ENCODE data around the gene CERS5. TPM values are rescaled to one million over a fixed set of nuclear protein-coding genes. Genes with fewer than 3 reads are reported as not detected.
"Not testable (repeated sequence)": the region's sequence is repeated elsewhere in the genome, so short reads cannot be mapped to it uniquely, and the experiment has no call there.

Gene CERS5
- total and polyA plus RNA-seq, 5 donors from 2014 or later = 45.4 to 61.9 (median 57.1) TPM

DNA sequence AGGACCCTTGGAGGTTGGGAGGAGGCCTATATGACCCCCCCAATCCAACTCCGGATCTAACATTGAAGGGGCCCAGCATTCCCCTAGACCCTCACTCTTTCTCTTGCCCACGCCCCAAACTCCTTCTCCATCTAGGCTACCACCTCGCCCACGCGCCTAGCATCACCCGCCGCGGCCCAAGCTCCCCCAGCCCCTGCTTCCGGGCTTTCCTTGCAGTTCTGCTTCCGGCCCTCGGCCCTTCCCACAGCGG lies 445 bp downstream of the CERS5 start:
- peak in 1 of 2 donors; percentile 0 for ATAC-seq (ENCODE audit: low read depth in 2 of 2)
- Histone ChIP-seq H3K27me3 (ENCODE audit: control insufficient read depth, insufficient read depth, low read length) (no peaks in the 10 kb centered on the region), H3K36me3 (ENCODE audit: control insufficient read depth, insufficient read depth, low read length) (no peaks in the 10 kb centered on the region), H3K4me1 (ENCODE audit: control insufficient read depth, insufficient read depth, low read length, poor library complexity, severe bottlenecking) (peaks cover 15% of the 10 kb centered on the region), H3K4me3 (ENCODE audit: low read depth, low read length) (peak overlapping the region; percentile 84), H3K27ac (ENCODE audit: insufficient read depth, low read length, poor library complexity, severe bottlenecking) (peak overlapping the region; percentile 88), H3K9me3 (ENCODE audit: control insufficient read depth in 2 of 2, low read length in 2 of 2) (no peaks in the 10 kb centered on the region)
- Mint-ChIP-seq H3K27me3 (no peaks in the 10 kb centered on the region), H3K36me3 (peaks cover 6% of the 10 kb centered on the region), H3K4me3 (peak overlapping the region; percentile 92 to 99 (median 96)), H3K9me3 (no peaks in the 10 kb centered on the region), H3K27ac (peak overlapping the region; percentile 93 to 98 (median 98)), H3K4me1 (peaks cover 14 to 38% (median 24%) of the 10 kb centered on the region in 4 donors)
- DNase-seq = peak in 2 of 3 donors; percentile 32 to 60

- ATAC-seq (ENCODE audit: low read depth in 2 of 2) = no peak
- no peak overlapping the region for H3K27ac ChIP-seq (ENCODE audit: insufficient read depth, low read length, poor library complexity, severe bottlenecking)
- peak overlapping the region; percentile 12 to 93 (median 51) for H3K27ac Mint-ChIP-seq
- no peaks in the 10 kb centered on the region for H3K27me3 ChIP-seq (ENCODE audit: control insufficient read depth, insufficient read depth, low read length)
- peaks cover 15% of the 10 kb centered on the region for H3K4me1 ChIP-seq (ENCODE audit: control insufficient read depth, insufficient read depth, low read length, poor library complexity, severe bottlenecking)
- H3K9me3 Mint-ChIP-seq = no peaks in the 10 kb centered on the region
- H3K27me3 Mint-ChIP-seq = no peaks in the 10 kb centered on the region
- peak overlapping the region; percentile 4 to 92 (median 68) for H3K4me3 Mint-ChIP-seq
- peaks cover 6% of the 10 kb centered on the region for H3K36me3 Mint-ChIP-seq
- H3K4me3 ChIP-seq (ENCODE audit: low read depth, low read length) = no peak overlapping the region
- peaks cover 24 to 49% (median 35%) of the 10 kb centered on the region in 4 donors for H3K4me1 Mint-ChIP-seq
- no peak for DNase-seq
- H3K9me3 ChIP-seq (ENCODE audit: control insufficient read depth in 2 of 2, low read length in 2 of 2) = no peaks in the 10 kb centered on the region
- H3K36me3 ChIP-seq (ENCODE audit: control insufficient read depth, insufficient read depth, low read length) = peaks cover 3% of the 10 kb centered on the region
Observed at GRCh38 chr12:50164963-50165362, 2.2 kb downstream of the CERS5 start.

DNA sequence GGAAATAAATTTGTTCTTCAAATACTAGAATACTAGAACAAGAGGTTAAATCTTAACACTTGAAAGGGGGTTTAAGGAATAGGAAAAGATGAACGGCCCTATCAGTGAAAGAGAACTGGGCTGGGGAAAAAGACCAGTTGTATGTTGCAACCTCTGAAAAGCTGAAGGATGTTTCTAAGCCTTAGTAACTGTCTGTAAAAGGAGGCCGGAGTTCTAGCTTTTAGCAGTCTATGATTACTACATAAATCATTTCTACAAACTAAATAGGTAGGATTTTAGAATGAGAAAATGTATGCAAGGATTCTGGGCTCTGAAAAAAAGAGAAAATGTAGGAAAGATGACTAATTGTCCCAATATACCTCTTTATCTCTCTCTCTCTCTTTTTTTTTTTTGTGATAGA lies 4.9 kb downstream of the CERS5 start:
- no peaks in the 10 kb centered on the region for H3K9me3 Mint-ChIP-seq
- no peak overlapping the region for H3K4me3 Mint-ChIP-seq
- DNase-seq (no peak), ATAC-seq (ENCODE audit: low read depth in 2 of 2) (no peak)
- H3K27ac Mint-ChIP-seq = peak overlapping the region in 1 of 3 donors; percentile 38
- Histone ChIP-seq H3K4me1 (ENCODE audit: control insufficient read depth, insufficient read depth, low read length, poor library complexity, severe bottlenecking) (peaks cover 15% of the 10 kb centered on the region), H3K4me3 (ENCODE audit: low read depth, low read length) (no peak overlapping the region), H3K27ac (ENCODE audit: insufficient read depth, low read length, poor library complexity, severe bottlenecking) (no peak overlapping the region), H3K9me3 (ENCODE audit: control insufficient read depth in 2 of 2, low read length in 2 of 2) (no peaks in the 10 kb centered on the region), H3K27me3 (ENCODE audit: control insufficient read depth, insufficient read depth, low read length) (no peaks in the 10 kb centered on the region), H3K36me3 (ENCODE audit: control insufficient read depth, insufficient read depth, low read length) (peaks cover 5% of the 10 kb centered on the region)
- no peaks in the 10 kb centered on the region for H3K27me3 Mint-ChIP-seq
- peaks cover 10% of the 10 kb centered on the region for H3K36me3 Mint-ChIP-seq
- H3K4me1 Mint-ChIP-seq = peaks cover 35 to 55% (median 46%) of the 10 kb centered on the region in 4 donors

- H3K27me3 ChIP-seq (ENCODE audit: control insufficient read depth, insufficient read depth, low read length) = no peaks in the 10 kb centered on the region
- DNase-seq (no peak), ATAC-seq (ENCODE audit: low read depth in 2 of 2) (no peak)
- H3K36me3 ChIP-seq (ENCODE audit: control insufficient read depth, insufficient read depth, low read length) = peaks cover 5% of the 10 kb centered on the region
- H3K4me3 ChIP-seq (ENCODE audit: low read depth, low read length) = no peak overlapping the region
- Mint-ChIP-seq H3K4me1 (peaks cover 31 to 52% (median 43%) of the 10 kb centered on the region in 4 donors), H3K36me3 (peaks cover 6% of the 10 kb centered on the region), H3K27me3 (no peaks in the 10 kb centered on the region), H3K27ac (peak overlapping the region in 2 of 3 donors; percentile 9 to 82), H3K9me3 (no peaks in the 10 kb centered on the region), H3K4me3 (peak overlapping the region in 1 of 4 donors; percentile 21)
- H3K9me3 ChIP-seq (ENCODE audit: control insufficient read depth in 2 of 2, low read length in 2 of 2) = no peaks in the 10 kb centered on the region
- H3K27ac ChIP-seq (ENCODE audit: insufficient read depth, low read length, poor library complexity, severe bottlenecking) = no peak overlapping the region
- H3K4me1 ChIP-seq (ENCODE audit: control insufficient read depth, insufficient read depth, low read length, poor library complexity, severe bottlenecking) = peaks cover 4% of the 10 kb centered on the region
Observed at GRCh38 chr12:50160643-50161042, 6.5 kb downstream of the CERS5 start.

GRCh38 chr12:50157259-50157658 lies 9.9 kb downstream of the CERS5 start:
- Mint-ChIP-seq H3K27me3 (no peaks in the 10 kb centered on the region), H3K4me1 (peaks cover 23 to 36% (median 29%) of the 10 kb centered on the region in 4 donors), H3K9me3 (no peaks in the 10 kb centered on the region), H3K27ac (peak overlapping the region in 2 of 3 donors; percentile 10 to 80), H3K36me3 (peaks cover 4% of the 10 kb centered on the region), H3K4me3 (no peak overlapping the region)
- Histone ChIP-seq H3K9me3 (ENCODE audit: control insufficient read depth in 2 of 2, low read length in 2 of 2) (no peaks in the 10 kb centered on the region), H3K36me3 (ENCODE audit: control insufficient read depth, insufficient read depth, low read length) (peaks cover 10% of the 10 kb centered on the region), H3K27me3 (ENCODE audit: control insufficient read depth, insufficient read depth, low read length) (no peaks in the 10 kb centered on the region), H3K4me1 (ENCODE audit: control insufficient read depth, insufficient read depth, low read length, poor library complexity, severe bottlenecking) (no peaks in the 10 kb centered on the region), H3K4me3 (ENCODE audit: low read depth, low read length) (no peak overlapping the region), H3K27ac (ENCODE audit: insufficient read depth, low read length, poor library complexity, severe bottlenecking) (no peak overlapping the region)
- DNase-seq = no peak
- no peak for ATAC-seq (ENCODE audit: low read depth in 2 of 2)

GRCh38 chr12:50156641-50157040 lies 10.5 kb downstream of the CERS5 start:
- Mint-ChIP-seq H3K4me1 (peaks cover 25 to 36% (median 30%) of the 10 kb centered on the region in 4 donors), H3K36me3 (peaks cover 4% of the 10 kb centered on the region), H3K27ac (peak overlapping the region in 1 of 3 donors; percentile 80), H3K9me3 (no peaks in the 10 kb centered on the region), H3K4me3 (no peak overlapping the region), H3K27me3 (no peaks in the 10 kb centered on the region)
- H3K4me1 ChIP-seq (ENCODE audit: control insufficient read depth, insufficient read depth, low read length, poor library complexity, severe bottlenecking) = no peaks in the 10 kb centered on the region
- peaks cover 10% of the 10 kb centered on the region for H3K36me3 ChIP-seq (ENCODE audit: control insufficient read depth, insufficient read depth, low read length)
- no peaks in the 10 kb centered on the region for H3K27me3 ChIP-seq (ENCODE audit: control insufficient read depth, insufficient read depth, low read length)
- DNase-seq = no peak
- H3K4me3 ChIP-seq (ENCODE audit: low read depth, low read length) = no peak overlapping the region
- no peak for ATAC-seq (ENCODE audit: low read depth in 2 of 2)
- H3K9me3 ChIP-seq (ENCODE audit: control insufficient read depth in 2 of 2, low read length in 2 of 2) = no peaks in the 10 kb centered on the region
- H3K27ac ChIP-seq (ENCODE audit: insufficient read depth, low read length, poor library complexity, severe bottlenecking) = no peak overlapping the region

- not testable (repeated sequence) for H3K9me3 Mint-ChIP-seq; H3K4me1 ChIP-seq (ENCODE audit: control insufficient read depth, insufficient read depth, low read length, poor library complexity, severe bottlenecking); DNase-seq; H3K27me3 ChIP-seq (ENCODE audit: control insufficient read depth, insufficient read depth, low read length); H3K36me3 Mint-ChIP-seq; H3K9me3 ChIP-seq (ENCODE audit: control insufficient read depth in 2 of 2, low read length in 2 of 2); H3K36me3 ChIP-seq (ENCODE audit: control insufficient read depth, insufficient read depth, low read length); H3K27ac Mint-ChIP-seq; H3K27me3 Mint-ChIP-seq; H3K27ac ChIP-seq (ENCODE audit: insufficient read depth, low read length, poor library complexity, severe bottlenecking); H3K4me3 ChIP-seq (ENCODE audit: low read depth, low read length); H3K4me3 Mint-ChIP-seq; ATAC-seq (ENCODE audit: low read depth in 2 of 2)
- H3K4me1 Mint-ChIP-seq = peaks cover 26 to 35% (median 31%) of the 10 kb centered on the region in 4 donors
Observed at GRCh38 chr12:50154947-50155346, 12.2 kb downstream of the CERS5 start.

DNA sequence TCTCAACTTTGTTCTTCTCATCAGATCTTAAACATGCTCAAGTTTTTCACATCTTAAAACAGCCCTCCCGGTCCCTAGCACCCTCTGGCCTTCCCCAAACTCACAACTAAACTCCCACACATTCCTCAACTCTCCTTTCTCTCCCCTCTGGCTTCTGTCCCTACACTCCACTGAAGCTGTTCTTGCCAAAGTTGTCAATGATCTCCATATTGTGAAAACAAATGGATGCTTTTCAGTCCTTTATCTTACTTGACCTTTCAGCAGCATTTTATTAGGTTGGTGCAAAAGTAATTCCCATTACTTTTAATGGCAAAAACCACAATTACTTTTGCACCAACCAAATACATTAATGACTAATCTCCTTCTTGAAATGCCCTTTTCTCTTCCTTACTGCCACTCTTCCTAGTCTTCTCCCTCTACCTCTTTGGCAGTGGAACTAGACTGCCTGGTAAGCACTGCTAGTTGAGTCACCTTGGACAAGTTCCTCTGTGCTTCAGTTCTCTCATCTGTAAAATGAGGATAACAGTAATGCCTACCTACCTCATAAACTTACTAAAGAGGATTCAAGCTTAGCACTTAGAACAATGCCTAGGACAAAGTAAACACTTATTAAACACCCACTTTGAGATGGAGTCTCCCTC lies 16.0 kb downstream of the CERS5 start:
- no peaks in the 10 kb centered on the region for H3K9me3 ChIP-seq (ENCODE audit: control insufficient read depth in 2 of 2, low read length in 2 of 2)
- no peaks in the 10 kb centered on the region for H3K36me3 Mint-ChIP-seq
- H3K4me1 Mint-ChIP-seq = peaks cover 23 to 25% (median 24%) of the 10 kb centered on the region in 4 donors
- no peaks in the 10 kb centered on the region for H3K4me1 ChIP-seq (ENCODE audit: control insufficient read depth, insufficient read depth, low read length, poor library complexity, severe bottlenecking)
- peaks cover 5% of the 10 kb centered on the region for H3K36me3 ChIP-seq (ENCODE audit: control insufficient read depth, insufficient read depth, low read length)
- H3K27ac Mint-ChIP-seq = peak overlapping the region in 2 of 3 donors; percentile 16 to 47
- H3K27ac ChIP-seq (ENCODE audit: insufficient read depth, low read length, poor library complexity, severe bottlenecking) = no peak overlapping the region
- no peak overlapping the region for H3K4me3 ChIP-seq (ENCODE audit: low read depth, low read length)
- no peak overlapping the region for H3K4me3 Mint-ChIP-seq
- no peaks in the 10 kb centered on the region for H3K27me3 ChIP-seq (ENCODE audit: control insufficient read depth, insufficient read depth, low read length)
- no peaks in the 10 kb centered on the region for H3K9me3 Mint-ChIP-seq
- no peak for DNase-seq
- H3K27me3 Mint-ChIP-seq = no peaks in the 10 kb centered on the region
- ATAC-seq (ENCODE audit: low read depth in 2 of 2) = no peak
